ENCODE data around the gene PPP1R11.
"Not testable (repeated sequence)": the region's sequence is repeated elsewhere in the genome, so short reads cannot be mapped to it uniquely, and the experiment has no call there.

The PPP1R11 gene

GRCh38 chr6:30113003-30113759 lies 46.2 kb downstream of the PPP1R11 start, which contains the start of gene TRIM31:
TSS of gene TRIM31 (minus strand) at chr6:30113090. CDS start at chr6:30112805, 285 bp downstream.
- no peak within 1 kb of the TSS for H3K4me3 ChIP-seq (ENCODE audit: low read depth, low read length)
- no peak for TF ChIP-seq CTCF (conservative IDR thresholded peaks at IDR 0.05; ENCODE audit: low read depth, low read length)
- no peak for DNase-seq (ENCODE audit: low read depth)

GRCh38 chr6:30113841-30114240 lies 46.8 kb downstream of the PPP1R11 start:
- DNase-seq (ENCODE audit: low read depth): no peak
- H3K4me3 ChIP-seq (ENCODE audit: low read depth, low read length): no peak overlapping the region
- TF ChIP-seq CTCF (conservative IDR thresholded peaks at IDR 0.05; ENCODE audit: low read depth, low read length): no peak

GRCh38 chr6:30116724-30117123 lies 49.7 kb downstream of the PPP1R11 start:
- no peak overlapping the region for H3K4me3 ChIP-seq (ENCODE audit: low read depth, low read length)
- no peak for DNase-seq (ENCODE audit: low read depth)
- TF ChIP-seq CTCF (conservative IDR thresholded peaks at IDR 0.05; ENCODE audit: low read depth, low read length): peak; percentile 8

- not testable (repeated sequence) for H3K4me3 ChIP-seq (ENCODE audit: low read depth, low read length); DNase-seq (ENCODE audit: low read depth)
Observed at GRCh38 chr6:30118691-30119090, 51.7 kb downstream of the PPP1R11 start.

Measured in choroid plexus epithelial cell (primary cell).